GM10266 (cell line): ENCODE data around the gene RPTOR.

Experiments used
- DNase-seq: peaks from one replicate; pipeline ENCODE4 v3.0.0; 2012; ENCODE audit errors: extremely low spot score
- TF ChIP-seq, protein P1 (sequence below): IDR thresholded peaks from 2 replicates; pipeline ENCODE4 v1.5.1; 2012; ENCODE audit warnings: mild to moderate bottlenecking, low read depth; ENCODE audit not compliant: control insufficient read depth, insufficient read depth; ENCODE audit errors: missing control alignments

Gene RPTOR

DNA sequence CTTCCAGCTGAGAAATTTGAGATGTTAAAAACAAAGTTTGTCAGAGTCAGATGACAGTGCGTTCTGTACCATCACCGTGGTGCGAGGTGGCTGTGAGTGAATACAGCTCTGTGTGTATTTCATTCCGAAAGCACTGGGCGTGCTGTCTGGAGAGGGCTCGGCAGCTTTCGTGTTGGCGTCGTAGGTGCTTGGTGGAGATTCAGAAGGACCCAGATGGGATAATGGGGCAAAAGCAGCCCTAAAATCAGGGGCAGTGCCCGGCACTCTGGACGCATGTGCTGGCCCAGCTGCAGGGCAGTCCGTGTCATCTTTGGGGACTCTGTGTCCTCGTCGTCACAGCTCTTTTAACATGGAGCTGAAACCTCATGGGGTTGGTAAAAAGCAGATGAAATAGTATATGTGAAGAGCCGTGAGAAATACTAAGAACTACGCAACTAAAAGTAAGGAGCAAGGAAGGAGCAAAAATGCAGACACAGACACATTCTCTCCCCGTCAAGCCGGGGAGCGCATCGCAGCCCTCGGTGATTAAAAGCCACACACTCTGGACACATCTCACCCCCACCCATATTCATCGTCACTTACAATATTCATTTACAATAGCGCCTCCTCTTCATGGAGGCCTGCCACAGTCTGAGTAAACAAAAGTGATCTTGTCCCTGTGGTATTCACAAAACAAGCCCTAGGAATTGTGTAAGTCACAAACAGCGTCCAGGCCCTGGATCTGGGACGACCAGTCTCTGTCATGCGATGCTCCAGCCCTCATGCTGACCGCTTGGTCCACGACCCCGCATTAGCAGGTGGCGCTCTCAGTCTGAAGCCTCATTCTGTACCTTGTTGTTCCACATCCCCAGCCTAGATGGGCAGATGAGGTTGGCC lies 206.7 kb downstream of the RPTOR start:
- DNase-seq = no peak
- TF ChIP-seq, protein P1, sequence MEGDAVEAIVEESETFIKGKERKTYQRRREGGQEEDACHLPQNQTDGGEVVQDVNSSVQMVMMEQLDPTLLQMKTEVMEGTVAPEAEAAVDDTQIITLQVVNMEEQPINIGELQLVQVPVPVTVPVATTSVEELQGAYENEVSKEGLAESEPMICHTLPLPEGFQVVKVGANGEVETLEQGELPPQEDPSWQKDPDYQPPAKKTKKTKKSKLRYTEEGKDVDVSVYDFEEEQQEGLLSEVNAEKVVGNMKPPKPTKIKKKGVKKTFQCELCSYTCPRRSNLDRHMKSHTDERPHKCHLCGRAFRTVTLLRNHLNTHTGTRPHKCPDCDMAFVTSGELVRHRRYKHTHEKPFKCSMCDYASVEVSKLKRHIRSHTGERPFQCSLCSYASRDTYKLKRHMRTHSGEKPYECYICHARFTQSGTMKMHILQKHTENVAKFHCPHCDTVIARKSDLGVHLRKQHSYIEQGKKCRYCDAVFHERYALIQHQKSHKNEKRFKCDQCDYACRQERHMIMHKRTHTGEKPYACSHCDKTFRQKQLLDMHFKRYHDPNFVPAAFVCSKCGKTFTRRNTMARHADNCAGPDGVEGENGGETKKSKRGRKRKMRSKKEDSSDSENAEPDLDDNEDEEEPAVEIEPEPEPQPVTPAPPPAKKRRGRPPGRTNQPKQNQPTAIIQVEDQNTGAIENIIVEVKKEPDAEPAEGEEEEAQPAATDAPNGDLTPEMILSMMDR = no peak

DNA sequence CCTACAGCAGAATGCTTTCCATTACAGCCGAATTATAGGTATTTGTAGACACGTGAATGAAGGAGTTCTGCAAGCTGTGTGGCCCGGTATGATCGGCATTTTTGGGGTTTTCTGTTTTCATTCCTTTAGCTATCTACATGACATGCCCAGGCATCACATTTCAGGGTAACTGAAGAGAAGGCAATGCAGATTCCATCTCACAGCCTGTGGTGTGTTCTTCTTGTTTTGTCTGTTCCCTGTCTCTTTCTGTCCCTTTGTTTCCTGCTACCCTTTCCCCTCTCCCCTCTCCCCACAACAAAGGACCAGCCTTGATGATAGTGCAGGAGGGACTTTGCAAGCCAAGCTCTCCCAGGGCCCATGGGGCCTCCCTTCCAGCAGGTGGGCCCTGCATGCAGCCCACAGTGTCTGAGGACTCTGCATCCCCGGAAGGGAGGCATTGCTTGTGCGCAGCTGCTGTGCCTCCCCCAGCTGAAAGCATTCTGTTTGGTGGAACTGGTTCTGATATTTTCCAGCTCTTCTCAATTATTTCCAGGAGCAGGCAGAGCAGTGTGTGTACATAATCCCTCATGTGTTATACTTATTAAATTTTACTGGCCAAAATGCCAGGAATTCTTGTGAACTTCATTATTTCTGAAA lies 207.4 kb downstream of the RPTOR start:
- TF ChIP-seq, protein P1 = no peak
- DNase-seq = no peak

DNA sequence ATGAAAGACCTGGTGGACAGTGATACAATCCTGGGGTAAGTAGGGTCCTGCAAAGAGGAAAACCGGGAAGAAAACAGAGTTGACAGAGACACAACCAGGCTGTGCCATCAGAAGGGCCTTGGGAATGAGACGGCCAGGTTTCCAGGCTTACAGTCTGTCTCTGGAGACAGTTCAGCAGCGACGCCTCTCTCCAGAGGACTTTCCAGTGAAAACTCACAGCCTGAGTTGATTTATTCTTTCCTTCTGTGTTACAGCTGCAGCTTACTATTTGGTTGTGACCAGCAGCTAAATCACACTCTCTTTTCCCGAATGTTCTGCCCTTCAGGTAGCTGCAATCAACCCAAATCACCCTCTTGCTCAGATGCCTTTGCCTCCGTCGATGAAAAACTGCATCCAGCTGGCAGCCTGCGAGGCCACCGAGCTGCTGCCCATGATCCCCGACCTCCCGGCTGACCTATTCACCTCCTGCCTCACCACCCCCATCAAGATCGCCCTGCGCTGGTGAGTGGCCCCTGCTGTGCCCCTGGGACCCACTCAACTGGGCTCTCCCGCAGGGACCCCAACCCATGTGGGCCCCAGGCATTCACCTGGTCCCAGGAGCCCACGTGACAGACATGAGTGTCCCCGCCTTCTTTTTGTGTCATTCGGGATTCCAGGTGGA lies 209.2 kb downstream of the RPTOR start:
- DNase-seq = no peak
- TF ChIP-seq, protein P1 = no peak

DNA sequence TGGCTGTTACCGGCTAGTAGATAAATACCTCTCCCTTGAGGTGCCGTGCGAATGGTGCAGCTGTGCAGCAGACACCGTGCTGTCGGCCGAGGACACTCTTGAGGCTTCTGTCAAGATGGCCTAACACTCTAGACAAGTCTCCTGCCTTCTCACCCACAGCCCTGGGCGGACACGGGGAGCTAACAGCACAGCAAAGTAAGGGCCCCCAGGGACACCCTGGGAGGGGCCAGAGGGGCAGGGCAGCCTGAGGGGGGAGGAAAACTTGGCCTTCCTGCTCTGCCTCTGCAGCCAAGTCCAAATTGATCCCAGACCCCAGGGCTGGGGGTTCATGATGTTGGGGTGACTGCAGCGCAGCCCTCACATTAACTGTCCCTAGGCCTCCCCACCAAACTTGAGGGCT lies 210.2 kb downstream of the RPTOR start:
- TF ChIP-seq, protein P1 = no peak
- DNase-seq = no peak

DNA sequence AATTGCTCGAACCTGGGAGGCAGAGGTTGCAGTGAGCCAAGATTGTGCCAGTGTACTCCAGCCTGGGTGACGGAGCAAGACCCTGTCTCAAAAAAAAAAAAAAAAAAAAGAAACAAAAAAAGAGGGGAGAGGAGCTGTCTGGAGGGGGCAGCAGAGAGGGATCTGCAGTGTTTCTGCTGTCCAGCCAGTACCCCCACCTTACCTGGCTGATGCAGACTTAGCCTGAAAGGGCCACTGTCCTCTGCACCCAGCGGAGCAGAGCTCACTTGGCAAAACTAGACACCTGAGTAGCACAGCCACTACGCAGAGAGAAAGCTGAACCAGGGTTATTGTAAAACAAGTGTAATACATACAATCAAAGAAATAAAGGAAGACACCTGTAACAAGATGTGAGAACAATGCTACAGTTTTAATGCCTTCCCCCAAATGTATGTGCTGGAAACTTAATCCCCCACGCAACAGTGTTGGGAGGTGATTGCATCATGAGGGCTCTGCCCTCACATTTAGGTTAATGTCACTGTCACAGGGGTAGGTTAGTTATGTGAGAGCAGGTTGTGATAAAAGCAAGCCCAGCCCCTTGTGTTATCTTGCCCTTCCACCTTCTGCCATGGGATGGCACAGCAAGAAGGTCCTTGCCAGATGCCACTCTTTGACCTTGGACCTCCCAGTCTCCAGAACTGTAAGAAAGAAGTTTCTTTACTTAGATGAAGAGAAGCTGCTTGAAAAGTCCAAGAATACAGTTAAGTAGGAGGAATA lies 211.2 kb downstream of the RPTOR start:
- no peak for DNase-seq
- TF ChIP-seq, protein P1 = no peak

DNA sequence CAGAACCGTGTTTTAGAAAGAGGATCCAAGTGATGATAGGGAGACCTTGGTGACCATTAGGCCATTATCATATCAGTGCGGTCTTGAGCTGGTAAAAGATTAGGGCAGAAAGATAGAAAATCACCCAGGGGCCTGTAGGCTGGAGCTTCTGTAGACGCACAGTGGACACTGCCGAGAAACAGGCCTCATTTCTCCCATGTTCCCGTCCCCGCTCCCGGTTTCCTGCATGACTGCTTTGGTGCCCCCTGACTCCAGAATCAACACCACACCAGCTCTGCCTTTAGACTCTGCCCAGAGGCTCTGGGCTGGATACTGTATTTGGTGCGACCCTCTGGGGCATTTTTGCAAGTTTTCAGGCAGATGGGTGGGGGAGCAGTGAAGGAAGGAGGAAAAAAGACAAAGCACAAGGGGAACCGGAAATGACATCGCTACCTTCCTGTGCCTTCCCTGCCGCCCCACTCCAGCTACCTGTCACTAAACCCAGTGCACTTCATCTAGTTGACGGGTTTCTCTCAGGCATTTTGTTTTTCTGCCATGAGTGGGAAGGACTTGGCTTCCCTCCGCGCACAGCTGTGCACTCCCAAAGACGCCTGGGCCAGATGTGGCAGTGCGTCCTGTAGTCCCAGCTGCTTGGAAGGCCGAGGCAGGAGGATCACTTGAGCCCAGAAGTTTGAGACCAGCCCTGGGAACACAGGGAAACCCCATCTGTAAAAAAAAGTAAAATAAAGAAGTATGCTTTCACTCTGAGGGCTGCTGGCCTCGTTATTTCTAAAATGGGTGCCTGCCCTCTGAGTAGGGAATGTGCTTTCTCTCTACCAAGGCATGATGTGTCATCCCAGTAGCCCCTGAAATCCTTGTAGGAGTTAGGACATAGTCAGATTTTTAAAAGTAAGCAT lies 214.1 kb downstream of the RPTOR start:
- TF ChIP-seq, protein P1 = no peak
- no peak for DNase-seq
